H9 (cell line): ENCODE data around the gene LILRA5. TPM values are rescaled to one million over a fixed set of nuclear protein-coding genes. Genes with fewer than 3 reads are reported as not detected.

Experiments
- DNase-seq: peaks from one replicate; pipeline ENCODE4 v3.0.0-alpha.2; 2017
- H2AFZ ChIP-seq: one replicate; pipeline ENCODE4 v1.6.1; 2013; ENCODE audit warnings: mild to moderate bottlenecking, low read length, control low read depth, moderate library complexity
- H2AK5ac ChIP-seq: 2 replicates; pipeline ENCODE4 v1.6.1; 2013; ENCODE audit warnings: low read length, control low read depth, mixed read lengths; ENCODE audit not compliant: insufficient read length
- H2BK120ac ChIP-seq: one replicate; pipeline ENCODE4 v1.6.1; 2013; ENCODE audit warnings: low read depth, mild to moderate bottlenecking, low read length, control low read depth, inconsistent platforms; ENCODE audit not compliant: poor library complexity, severe bottlenecking
- H2BK12ac ChIP-seq: 2 replicates; pipeline ENCODE4 v1.6.1; 2013; ENCODE audit warnings: low read length, control low read depth, mixed read lengths, low read depth; ENCODE audit not compliant: insufficient read length
- H2BK15ac ChIP-seq: 2 replicates; pipeline ENCODE4 v1.6.1; 2013; ENCODE audit warnings: low read depth, low read length, control low read depth
- H2BK20ac ChIP-seq: one replicate; pipeline ENCODE4 v1.6.1; 2013; ENCODE audit warnings: low read depth, mild to moderate bottlenecking, low read length, control low read depth, inconsistent platforms; ENCODE audit not compliant: poor library complexity, severe bottlenecking
- H2BK5ac ChIP-seq: 2 replicates; pipeline ENCODE4 v1.6.1; 2013; ENCODE audit warnings: low read length, control low read depth, mixed read lengths; ENCODE audit not compliant: insufficient read length
- H3K14ac ChIP-seq: 2 replicates; pipeline ENCODE4 v1.6.1; 2013; ENCODE audit warnings: low read length, control low read depth; ENCODE audit not compliant: insufficient read depth
- H3K18ac ChIP-seq: 2 replicates; pipeline ENCODE4 v1.6.1; 2013; ENCODE audit warnings: low read depth, mild to moderate bottlenecking, mixed read lengths, low read length, control low read depth; ENCODE audit not compliant: insufficient read length
- H3K23ac ChIP-seq: 2 replicates; pipeline ENCODE4 v1.6.1; 2013; ENCODE audit warnings: low read length, control low read depth, mixed read lengths, low read depth; ENCODE audit not compliant: insufficient read length
- H3K23me2 ChIP-seq: 2 replicates; pipeline ENCODE4 v1.6.1; 2013; ENCODE audit warnings: low read depth, mild to moderate bottlenecking, mixed read lengths, low read length, control low read depth; ENCODE audit not compliant: insufficient read length, poor library complexity, severe bottlenecking
- H3K27ac ChIP-seq: 2 replicates; pipeline ENCODE4 v1.5.1; 2013; ENCODE audit warnings: low read length, control low read depth, mixed read lengths, low read depth; ENCODE audit not compliant: insufficient read length
- H3K27me3 ChIP-seq: 2 replicates; pipeline ENCODE4 v1.6.1; 2013; ENCODE audit warnings: low read length, control low read depth, inconsistent platforms; ENCODE audit not compliant: insufficient read depth
- H3K4ac ChIP-seq: 2 replicates; pipeline ENCODE4 v1.6.1; 2013; ENCODE audit warnings: low read depth, mild to moderate bottlenecking, control low read depth, inconsistent platforms, low read length, moderate library complexity
- H3K4me1 ChIP-seq: 2 replicates; pipeline ENCODE4 v1.6.1; 2013; ENCODE audit warnings: low read length, control low read depth, inconsistent platforms; ENCODE audit not compliant: insufficient read depth
- H3K4me2 ChIP-seq: 2 replicates; pipeline ENCODE4 v1.6.1; 2013; ENCODE audit warnings: low read length, control low read depth, mixed read lengths; ENCODE audit not compliant: insufficient read length, insufficient read depth
- H3K56ac ChIP-seq: 2 replicates; pipeline ENCODE4 v1.6.1; 2013; ENCODE audit warnings: low read depth, mild to moderate bottlenecking, mixed read lengths, low read length, control low read depth; ENCODE audit not compliant: insufficient read length
- H3K79me1 ChIP-seq: 2 replicates; pipeline ENCODE4 v1.6.1; 2013; ENCODE audit warnings: low read depth, mild to moderate bottlenecking, moderate library complexity, low read length, control low read depth, inconsistent platforms; ENCODE audit not compliant: insufficient read depth, poor library complexity, severe bottlenecking
- H3K79me2 ChIP-seq: 2 replicates; pipeline ENCODE4 v1.6.1; 2013; ENCODE audit warnings: low read length, control low read depth, inconsistent platforms; ENCODE audit not compliant: insufficient read depth
- H3K9ac ChIP-seq: 2 replicates; pipeline ENCODE4 v1.6.1; 2013; ENCODE audit warnings: low read length, control low read depth, mixed read lengths; ENCODE audit not compliant: insufficient read length; ENCODE audit errors: extremely low read depth
- H3K9me3 ChIP-seq: one replicate; pipeline ENCODE4 v1.6.1; 2013; ENCODE audit warnings: low read depth, low read length, inconsistent platforms; ENCODE audit not compliant: control insufficient read depth
- H3T11ph ChIP-seq: one replicate; pipeline ENCODE4 v1.6.1; 2013; ENCODE audit warnings: mild to moderate bottlenecking, low read length, control low read depth, inconsistent platforms
- H4K20me1 ChIP-seq: one replicate; pipeline ENCODE4 v1.6.1; 2013; ENCODE audit not compliant: control insufficient read depth, insufficient read length, insufficient read depth
- H4K5ac ChIP-seq: 2 replicates; pipeline ENCODE4 v1.6.1; 2013; ENCODE audit warnings: low read depth, mild to moderate bottlenecking, mixed read lengths, low read length, control low read depth; ENCODE audit not compliant: insufficient read length
- H4K8ac ChIP-seq: replicated peaks from 2 replicates; pipeline ENCODE4 v1.6.1; 2013; ENCODE audit warnings: low read length, control low read depth, mixed read lengths, low read depth; ENCODE audit not compliant: insufficient read length
- H4K91ac ChIP-seq: 2 replicates; pipeline ENCODE4 v1.6.1; 2013; ENCODE audit warnings: low read depth, mild to moderate bottlenecking, moderate library complexity, mixed read lengths, low read length, control low read depth; ENCODE audit not compliant: insufficient read length
- H3K27ac Mint-ChIP-seq, 3 experiments: 2 replicates in 2 of 3; 3 replicates in 1 of 3; pipeline ENCODE4 v1.8.0; 2020 to 2021; ENCODE audit warnings: mixed read lengths in 3 of 3, mild to moderate bottlenecking in 1 of 3, moderate library complexity in 1 of 3
- H3K27me3 Mint-ChIP-seq: 2 replicates; pipeline ENCODE4 v1.8.0; 2021; ENCODE audit warnings: low read depth, mild to moderate bottlenecking, moderate library complexity, mixed read lengths
- H3K36me3 Mint-ChIP-seq, 3 experiments: 2 replicates in 2 of 3; 3 replicates in 1 of 3; pipeline ENCODE4 v1.8.0; 2020 to 2021; ENCODE audit warnings: low read depth in 3 of 3, mixed read lengths in 3 of 3; ENCODE audit not compliant: insufficient read depth in 1 of 3
- H3K4me1 Mint-ChIP-seq, 2 experiments: 2 replicates each; pipeline ENCODE4 v1.8.0; 2020; ENCODE audit warnings: mixed read lengths in 2 of 2
- H3K4me3 Mint-ChIP-seq, 2 experiments: 2 replicates in 1 of 2; 3 replicates in 1 of 2; pipeline ENCODE4 v1.8.0; 2020 to 2021; ENCODE audit warnings: mild to moderate bottlenecking in 2 of 2, mixed read lengths in 2 of 2, moderate library complexity in 1 of 2
- H3K9me3 Mint-ChIP-seq, 2 experiments: 2 replicates in 1 of 2; 3 replicates in 1 of 2; pipeline ENCODE4 v1.8.0; 2020; ENCODE audit warnings: mild to moderate bottlenecking in 2 of 2, mixed read lengths in 2 of 2, moderate library complexity in 1 of 2
- CTCF ChIP-seq: fragments of 200-600 bp; sonication (generic); conservative IDR thresholded peaks from 3 replicates; pipeline ENCODE4 v1.8.0; 2021; ENCODE audit warnings: antibody characterized with exemption, mild to moderate bottlenecking
- WGBS: extraction: QIAGEN DNeasy Blood & Tissue Kit; methylation state at CpG from one replicate; pipeline ENCODE4 v1.1.7; 2013; ENCODE audit warnings: missing lambda C conversion rate, low lambda C conversion rate, mixed read lengths; ENCODE audit not compliant: insufficient read length; ENCODE audit errors: extremely low coverage; 5-methylcytosine and 5-hydroxymethylcytosine counted together
- total RNA-seq: library from RNA; stranded (reverse); gene quantifications from 2 replicates; pipeline ENCODE4 v1.2.1, GENCODE V29; 2021

Gene LILRA5
- total RNA-seq, 1 experiment from 2014 or later = not detected

GRCh38 chr19:54312011-54312410, 955 bp downstream of the LILRA5 start:
- Histone ChIP-seq H3K23me2 (no peaks in the 10 kb centered on the region), H4K8ac (no peak overlapping the region), H2BK20ac (no peak overlapping the region), H3K79me1 (no peaks in the 10 kb centered on the region), H3T11ph (no peak overlapping the region), H4K5ac (no peak overlapping the region), H4K91ac (no peak overlapping the region), H2BK120ac (no peak overlapping the region), H3K4ac (no peak overlapping the region), H3K4me1 (no peaks in the 10 kb centered on the region), H3K56ac (no peak overlapping the region), H3K23ac (no peak overlapping the region), H3K27me3 (no peaks in the 10 kb centered on the region), H2BK12ac (no peak overlapping the region), H3K79me2 (no peaks in the 10 kb centered on the region), H4K20me1 (no peaks in the 10 kb centered on the region), H3K14ac (no peak overlapping the region), H3K9ac (no peak overlapping the region), H3K4me2 (no peak overlapping the region), H2BK5ac (no peak overlapping the region), H2AFZ (no peak overlapping the region), H3K27ac (no peak overlapping the region), H2BK15ac (no peak overlapping the region), H3K9me3 (no peaks in the 10 kb centered on the region), H2AK5ac (no peak overlapping the region), H3K18ac (no peak overlapping the region)
- H3K4me1 Mint-ChIP-seq = no peaks in the 10 kb centered on the region
- WGBS = no CpG with 5 or more reads among the region's 6 CpGs
- H3K27me3 Mint-ChIP-seq = peaks cover 30% of the 10 kb centered on the region
- no peak overlapping the region for H3K27ac Mint-ChIP-seq
- no peaks in the 10 kb centered on the region for H3K36me3 Mint-ChIP-seq
- peaks cover 4 to 71% of the 10 kb centered on the region in 2 experiments for H3K9me3 Mint-ChIP-seq
- no peak for DNase-seq
- H3K4me3 Mint-ChIP-seq = no peak overlapping the region
- no peak for TF ChIP-seq CTCF
